Panc1 (cell line): ENCODE results near the gene STAU1.

ENCODE experiments used
- POLR2AphosphoS5 ChIP-seq: IDR thresholded peaks from 2 replicates; pipeline ENCODE4 v1.6.1; 2012; ENCODE audit warnings: mild to moderate bottlenecking, low read depth, low read length, moderate library complexity
- TF ChIP-seq, protein P1 (sequence below): fragments of 450-650 bp; IDR thresholded peaks from 2 replicates; pipeline ENCODE4 v1.5.1; 2017; ENCODE audit warnings: mild to moderate bottlenecking

DNA sequence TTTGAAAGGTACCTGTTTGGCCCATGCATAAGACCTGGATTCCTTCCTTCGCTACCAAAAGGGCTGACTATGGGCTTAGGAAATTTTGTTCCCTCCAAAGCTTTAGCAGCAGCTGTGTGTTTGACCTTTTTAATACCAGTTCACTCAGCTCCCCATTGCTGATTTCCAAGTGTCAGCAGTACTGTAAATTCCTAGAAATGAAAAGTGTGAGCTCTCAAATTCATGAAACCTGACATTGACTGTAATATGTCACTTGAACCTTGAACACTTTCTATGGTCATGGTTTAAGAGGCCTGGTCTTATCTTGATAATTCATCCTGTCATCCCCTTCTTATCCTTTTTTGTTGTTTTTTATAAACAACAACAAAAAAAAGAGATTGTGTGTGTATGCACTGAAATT lies 31.7 kb downstream of the STAU1 start:
- TF ChIP-seq, protein P1, sequence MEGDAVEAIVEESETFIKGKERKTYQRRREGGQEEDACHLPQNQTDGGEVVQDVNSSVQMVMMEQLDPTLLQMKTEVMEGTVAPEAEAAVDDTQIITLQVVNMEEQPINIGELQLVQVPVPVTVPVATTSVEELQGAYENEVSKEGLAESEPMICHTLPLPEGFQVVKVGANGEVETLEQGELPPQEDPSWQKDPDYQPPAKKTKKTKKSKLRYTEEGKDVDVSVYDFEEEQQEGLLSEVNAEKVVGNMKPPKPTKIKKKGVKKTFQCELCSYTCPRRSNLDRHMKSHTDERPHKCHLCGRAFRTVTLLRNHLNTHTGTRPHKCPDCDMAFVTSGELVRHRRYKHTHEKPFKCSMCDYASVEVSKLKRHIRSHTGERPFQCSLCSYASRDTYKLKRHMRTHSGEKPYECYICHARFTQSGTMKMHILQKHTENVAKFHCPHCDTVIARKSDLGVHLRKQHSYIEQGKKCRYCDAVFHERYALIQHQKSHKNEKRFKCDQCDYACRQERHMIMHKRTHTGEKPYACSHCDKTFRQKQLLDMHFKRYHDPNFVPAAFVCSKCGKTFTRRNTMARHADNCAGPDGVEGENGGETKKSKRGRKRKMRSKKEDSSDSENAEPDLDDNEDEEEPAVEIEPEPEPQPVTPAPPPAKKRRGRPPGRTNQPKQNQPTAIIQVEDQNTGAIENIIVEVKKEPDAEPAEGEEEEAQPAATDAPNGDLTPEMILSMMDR = no peak
- TF ChIP-seq POLR2AphosphoS5 = no peak
